Thyroid gland (tissue), 4 donors: ENCODE measurements around the gene TAC4.

Experiments
- POLR2A ChIP-seq, 2 donors: fragments of 450-650 bp; IDR thresholded peaks; one replicate each; pipeline ENCODE4 v1.6.1; 2017; ENCODE audit warnings: antibody characterized with exemption in 2 of 2, mild to moderate bottlenecking in 2 of 2, moderate library complexity in 1 of 2
- TF ChIP-seq, protein P1 (sequence below), 6 experiments: fragments of 200-600 bp in 3 of 6; fragments of 450-650 bp in 3 of 6; sonication (generic) in 3 of 6; IDR thresholded peaks; one replicate each; pipeline ENCODE4 v1.5.1; 2016 to 2019; ENCODE audit warnings: antibody characterized with exemption in 6 of 6, mild to moderate bottlenecking in 2 of 6, inconsistent platforms in 1 of 6, moderate library complexity in 1 of 6

- TF ChIP-seq, protein P1, sequence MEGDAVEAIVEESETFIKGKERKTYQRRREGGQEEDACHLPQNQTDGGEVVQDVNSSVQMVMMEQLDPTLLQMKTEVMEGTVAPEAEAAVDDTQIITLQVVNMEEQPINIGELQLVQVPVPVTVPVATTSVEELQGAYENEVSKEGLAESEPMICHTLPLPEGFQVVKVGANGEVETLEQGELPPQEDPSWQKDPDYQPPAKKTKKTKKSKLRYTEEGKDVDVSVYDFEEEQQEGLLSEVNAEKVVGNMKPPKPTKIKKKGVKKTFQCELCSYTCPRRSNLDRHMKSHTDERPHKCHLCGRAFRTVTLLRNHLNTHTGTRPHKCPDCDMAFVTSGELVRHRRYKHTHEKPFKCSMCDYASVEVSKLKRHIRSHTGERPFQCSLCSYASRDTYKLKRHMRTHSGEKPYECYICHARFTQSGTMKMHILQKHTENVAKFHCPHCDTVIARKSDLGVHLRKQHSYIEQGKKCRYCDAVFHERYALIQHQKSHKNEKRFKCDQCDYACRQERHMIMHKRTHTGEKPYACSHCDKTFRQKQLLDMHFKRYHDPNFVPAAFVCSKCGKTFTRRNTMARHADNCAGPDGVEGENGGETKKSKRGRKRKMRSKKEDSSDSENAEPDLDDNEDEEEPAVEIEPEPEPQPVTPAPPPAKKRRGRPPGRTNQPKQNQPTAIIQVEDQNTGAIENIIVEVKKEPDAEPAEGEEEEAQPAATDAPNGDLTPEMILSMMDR (IDR thresholded peaks at IDR 0.05), result no peak
- TF ChIP-seq POLR2A (IDR thresholded peaks at IDR 0.05), result no peak
These were observed 17.3 kb downstream of the TAC4 start for GRCh38 chr17:49830605-49831004.
